ENCODE results near the gene KRT14.
"Not testable (repeated sequence)": the region's sequence is repeated elsewhere in the genome, so short reads cannot be mapped to it uniquely, and the experiment has no call there.

- TF ChIP-seq, protein P1, sequence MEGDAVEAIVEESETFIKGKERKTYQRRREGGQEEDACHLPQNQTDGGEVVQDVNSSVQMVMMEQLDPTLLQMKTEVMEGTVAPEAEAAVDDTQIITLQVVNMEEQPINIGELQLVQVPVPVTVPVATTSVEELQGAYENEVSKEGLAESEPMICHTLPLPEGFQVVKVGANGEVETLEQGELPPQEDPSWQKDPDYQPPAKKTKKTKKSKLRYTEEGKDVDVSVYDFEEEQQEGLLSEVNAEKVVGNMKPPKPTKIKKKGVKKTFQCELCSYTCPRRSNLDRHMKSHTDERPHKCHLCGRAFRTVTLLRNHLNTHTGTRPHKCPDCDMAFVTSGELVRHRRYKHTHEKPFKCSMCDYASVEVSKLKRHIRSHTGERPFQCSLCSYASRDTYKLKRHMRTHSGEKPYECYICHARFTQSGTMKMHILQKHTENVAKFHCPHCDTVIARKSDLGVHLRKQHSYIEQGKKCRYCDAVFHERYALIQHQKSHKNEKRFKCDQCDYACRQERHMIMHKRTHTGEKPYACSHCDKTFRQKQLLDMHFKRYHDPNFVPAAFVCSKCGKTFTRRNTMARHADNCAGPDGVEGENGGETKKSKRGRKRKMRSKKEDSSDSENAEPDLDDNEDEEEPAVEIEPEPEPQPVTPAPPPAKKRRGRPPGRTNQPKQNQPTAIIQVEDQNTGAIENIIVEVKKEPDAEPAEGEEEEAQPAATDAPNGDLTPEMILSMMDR (conservative IDR thresholded peaks at IDR 0.05; ENCODE audit: low read depth in 2 of 2): not testable (repeated sequence)
- not testable (repeated sequence) for TF ChIP-seq POLR2AphosphoS5 (IDR thresholded peaks at IDR 0.05; ENCODE audit: low read depth); REST (IDR thresholded peaks at IDR 0.05; ENCODE audit: unreplicated experiment)
These were observed 25.9 kb upstream of the KRT14 start, which contains the start of gene KRT16 for GRCh38 chr17:41612376-41613160.
